VCaP (cell line): ENCODE measurements around the gene TRDN.

Source experiments
- H3K27ac ChIP-seq: fragments of 450-650 bp; 2 replicates; pipeline ENCODE4 v1.5.1; 2017
- CTCF ChIP-seq: fragments of 450-650 bp; conservative IDR thresholded peaks from 2 replicates; pipeline ENCODE4 v1.5.1; 2017; ENCODE audit warnings: mild to moderate bottlenecking, moderate library complexity

Gene TRDN

GRCh38 chr6:123662757-123663156 is 26.0 kb upstream of the TRDN start:
- no peak for TF ChIP-seq CTCF

GRCh38 chr6:123661105-123661891 is 24.5 kb upstream of the TRDN start:
- H3K27ac ChIP-seq = no peak overlapping the region
- TF ChIP-seq CTCF = no peak

More at GRCh38 chr6:123662757-123663156, 26.0 kb upstream of the TRDN start:
- no peak overlapping the region for H3K27ac ChIP-seq

GRCh38 chr6:123659960-123660748 is 23.4 kb upstream of the TRDN start:
- H3K27ac ChIP-seq = no peak overlapping the region
- TF ChIP-seq CTCF = no peak

DNA sequence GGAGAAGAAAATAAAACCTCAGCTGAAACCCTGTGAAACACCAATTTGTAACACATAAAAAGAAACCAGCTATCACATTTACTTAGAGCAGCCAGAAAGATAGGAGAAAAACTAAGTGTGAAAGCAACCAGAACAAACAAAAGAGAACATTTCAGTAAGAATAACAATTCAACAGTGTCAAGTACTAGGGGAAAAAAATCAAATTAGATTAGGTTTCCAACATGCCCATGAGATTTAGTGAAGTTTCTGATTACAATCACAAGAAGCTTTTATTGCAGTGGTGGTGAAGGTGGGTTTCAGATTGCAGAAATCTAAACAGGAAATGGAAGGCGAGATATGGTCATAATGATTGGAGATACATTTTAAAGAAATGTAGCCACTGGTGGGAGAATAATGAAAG is 22.1 kb upstream of the TRDN start:
- TF ChIP-seq CTCF = no peak
- H3K27ac ChIP-seq = no peak overlapping the region

- no peak overlapping the region for H3K27ac ChIP-seq
- TF ChIP-seq CTCF = no peak
Observed at GRCh38 chr6:123655521-123656306, 19.0 kb upstream of the TRDN start.

GRCh38 chr6:123648723-123649122 is 12.0 kb upstream of the TRDN start:
- H3K27ac ChIP-seq = no peak overlapping the region
- TF ChIP-seq CTCF = no peak

DNA sequence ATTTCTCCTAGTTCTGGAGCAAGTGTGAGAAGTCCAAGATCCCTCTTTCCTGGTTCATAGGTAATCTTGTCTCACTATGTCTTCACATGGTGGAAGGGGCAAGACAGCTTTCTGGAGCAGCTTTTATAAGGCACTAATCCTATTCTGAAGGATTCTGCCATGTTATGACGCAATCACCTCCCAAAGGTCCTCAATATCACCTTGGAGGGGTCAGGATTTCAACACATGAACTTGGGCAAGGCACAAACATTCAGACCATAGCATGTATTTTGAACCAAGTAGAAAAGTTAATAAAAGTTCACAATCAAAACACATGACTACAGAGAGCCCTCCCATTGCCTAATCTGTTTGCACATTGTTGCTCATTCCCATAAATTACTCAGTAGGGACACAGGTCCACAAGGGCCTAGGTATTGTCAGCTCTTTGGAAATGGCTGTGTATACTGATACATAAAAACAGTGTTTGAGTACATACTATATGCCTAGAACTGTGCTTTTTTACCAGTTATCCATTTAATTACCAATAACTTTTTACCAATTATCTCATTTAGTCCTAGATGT is 11.3 kb upstream of the TRDN start:
- TF ChIP-seq CTCF = no peak
- no peak overlapping the region for H3K27ac ChIP-seq
